HG03520 (cell line): ENCODE measurements around the gene SLC17A1.

Experiments
- ATAC-seq: cut with Tn5 transposase; IDR thresholded peaks from one replicate; pipeline ENCODE4 v1.9.1; 2021; ENCODE audit warnings: mild to moderate bottlenecking, moderate library complexity; ENCODE audit not compliant: unreplicated experiment

Gene SLC17A1, protein sequence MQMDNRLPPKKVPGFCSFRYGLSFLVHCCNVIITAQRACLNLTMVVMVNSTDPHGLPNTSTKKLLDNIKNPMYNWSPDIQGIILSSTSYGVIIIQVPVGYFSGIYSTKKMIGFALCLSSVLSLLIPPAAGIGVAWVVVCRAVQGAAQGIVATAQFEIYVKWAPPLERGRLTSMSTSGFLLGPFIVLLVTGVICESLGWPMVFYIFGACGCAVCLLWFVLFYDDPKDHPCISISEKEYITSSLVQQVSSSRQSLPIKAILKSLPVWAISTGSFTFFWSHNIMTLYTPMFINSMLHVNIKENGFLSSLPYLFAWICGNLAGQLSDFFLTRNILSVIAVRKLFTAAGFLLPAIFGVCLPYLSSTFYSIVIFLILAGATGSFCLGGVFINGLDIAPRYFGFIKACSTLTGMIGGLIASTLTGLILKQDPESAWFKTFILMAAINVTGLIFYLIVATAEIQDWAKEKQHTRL

GRCh38 chr6:25831532-25832306 lies at the start of gene SLC17A1:
Gene SLC17A1, minus strand, starts transcription at chr6:25832052. Its CDS starts 1,495 bp downstream, at chr6:25830557.
- no peak for ATAC-seq

DNA sequence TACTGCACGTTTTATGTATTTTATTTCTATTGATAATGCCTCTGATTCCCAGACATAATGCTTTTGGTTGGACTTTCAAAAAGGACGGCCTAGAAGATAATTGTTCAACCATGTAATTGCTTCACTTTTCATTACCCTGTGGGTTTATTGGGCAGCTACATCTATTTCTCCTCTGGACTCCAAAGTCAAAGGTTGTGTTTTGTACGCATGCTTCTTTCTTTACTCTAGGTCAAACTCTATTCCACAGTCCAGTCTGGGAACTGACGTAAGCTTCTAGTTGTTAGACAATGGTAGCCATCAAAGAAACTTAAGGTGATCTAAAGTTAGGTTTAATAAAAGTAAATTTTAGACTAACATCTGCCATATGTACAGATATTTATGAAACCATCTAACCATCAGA lies 48.7 kb upstream of the SLC17A1 start:
- ATAC-seq = no peak

DNA sequence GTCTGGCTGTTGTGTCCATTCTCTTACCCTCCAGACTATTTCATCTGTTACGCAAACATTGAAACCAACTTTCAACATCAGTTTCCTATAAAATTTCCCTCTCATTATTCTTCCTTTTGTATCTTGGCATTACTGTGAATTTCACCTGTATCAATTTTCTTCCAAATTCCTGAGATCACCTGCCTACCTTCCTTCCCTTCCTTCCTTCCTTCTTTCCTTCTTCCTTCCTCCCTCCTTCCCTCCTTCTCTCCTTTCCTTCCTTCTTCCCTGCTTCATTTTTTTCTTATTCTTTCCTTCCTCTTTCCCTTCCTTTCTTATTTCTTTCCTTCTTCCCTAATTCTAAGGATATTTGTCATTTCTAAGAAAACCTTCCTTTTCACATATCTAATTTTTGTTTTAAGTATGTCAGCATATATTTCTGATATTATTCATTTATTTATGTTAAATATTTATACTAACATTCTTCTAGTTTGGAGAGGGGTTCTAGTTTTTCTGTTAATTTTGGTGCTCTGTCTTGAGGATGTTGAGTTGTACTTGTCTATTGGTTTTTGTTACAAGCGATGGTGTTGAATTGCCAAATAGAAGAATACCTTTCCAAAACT lies 47.0 kb upstream of the SLC17A1 start:
- no peak for ATAC-seq

DNA sequence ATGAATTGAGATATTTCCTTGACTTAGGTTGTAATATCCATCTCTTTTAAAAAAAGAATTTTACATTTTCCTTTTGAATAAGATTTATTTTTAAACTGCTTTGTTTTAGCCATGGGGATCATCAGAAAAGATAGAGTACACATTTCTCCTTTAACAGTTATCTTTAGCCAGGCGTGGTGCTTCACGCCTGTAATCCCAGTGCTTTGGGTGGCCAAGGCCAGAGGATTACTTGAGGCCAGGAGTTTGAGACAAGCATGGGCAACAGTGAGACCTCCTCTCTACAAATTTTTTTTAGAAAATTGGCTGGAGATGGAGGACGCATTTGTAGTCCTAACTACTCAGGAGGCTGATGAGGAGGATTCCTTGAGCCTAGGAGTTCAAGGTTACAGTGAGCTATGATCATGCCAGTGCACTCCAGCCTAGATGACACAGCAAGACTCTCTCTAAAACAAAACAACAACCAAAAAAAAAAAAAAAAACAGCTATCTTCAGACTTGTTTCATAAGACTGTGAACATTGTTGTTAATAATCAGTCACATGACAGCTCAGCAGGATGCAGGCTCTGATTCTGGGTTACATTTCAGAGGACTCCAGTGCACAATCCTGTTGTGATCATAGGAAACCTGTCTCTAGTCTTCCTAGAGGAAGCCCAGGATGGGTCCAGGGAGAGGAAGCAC lies 44.2 kb upstream of the SLC17A1 start:
- no peak for ATAC-seq

DNA sequence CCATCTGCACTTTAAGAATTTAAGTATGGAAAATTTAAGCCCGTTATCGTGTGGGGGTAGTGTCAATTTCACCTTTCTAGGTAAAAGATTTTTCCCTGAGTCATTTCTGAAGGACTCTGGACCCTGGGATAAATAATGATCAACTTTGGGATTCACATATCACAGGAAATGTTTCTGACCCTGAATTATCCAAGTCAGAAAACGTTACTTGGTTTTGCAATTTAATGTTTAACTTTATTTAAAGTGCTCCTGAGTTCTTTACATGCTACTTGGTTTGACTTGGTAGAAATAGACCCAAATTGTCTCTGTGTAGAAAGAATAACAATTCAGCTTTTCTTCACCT lies 43.7 kb upstream of the SLC17A1 start:
- no peak for ATAC-seq

DNA sequence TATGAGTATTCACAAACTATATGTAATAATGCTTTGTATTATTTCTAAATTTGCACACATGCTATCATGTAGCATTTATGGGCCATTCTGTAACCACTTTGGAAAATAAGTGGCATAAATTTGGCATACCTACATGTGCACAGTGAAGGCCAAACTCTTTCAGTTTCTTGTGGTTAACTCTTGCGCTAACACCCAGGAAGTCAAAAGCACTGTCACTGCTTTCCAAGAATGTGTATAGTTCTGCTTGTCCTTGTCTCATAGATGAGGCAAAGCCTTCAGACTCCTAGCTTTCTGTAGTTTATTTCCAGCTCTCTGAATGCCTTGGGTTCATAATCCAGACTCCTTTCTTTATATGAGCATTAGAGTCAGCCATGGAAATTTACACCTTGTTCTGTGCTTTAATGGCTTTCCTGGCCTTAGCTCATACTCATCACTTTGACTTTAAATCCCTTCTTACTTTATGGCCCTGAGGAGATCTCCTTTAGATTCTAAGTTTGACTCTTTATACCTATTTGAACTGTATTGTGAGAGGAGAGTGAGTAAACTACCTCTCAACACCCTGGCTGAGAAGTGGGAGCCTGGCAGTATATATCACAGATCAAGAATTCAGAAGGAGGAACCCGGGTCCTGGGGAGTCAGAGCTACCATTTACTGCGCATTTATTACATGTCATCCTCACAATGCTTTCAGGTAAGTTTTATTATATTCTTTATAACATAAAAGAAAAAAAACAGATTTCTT lies 43.1 kb upstream of the SLC17A1 start:
- no peak for ATAC-seq

GRCh38 chr6:25874118-25874517 lies 42.3 kb upstream of the SLC17A1 start, which contains the start of gene SLC17A3:
Gene SLC17A3, minus strand, starts transcription at chr6:25874243. Its CDS starts 5,856 bp downstream, at chr6:25868387.
- no peak for ATAC-seq

GRCh38 chr6:25872814-25873213 lies 41.0 kb upstream of the SLC17A1 start:
- ATAC-seq = no peak

- no peak for ATAC-seq
Measured at GRCh38 chr6:25869840-25870239, 38.0 kb upstream of the SLC17A1 start.

- ATAC-seq = no peak
Measured at GRCh38 chr6:25868436-25869183, 36.8 kb upstream of the SLC17A1 start.

- no peak for ATAC-seq
Measured at GRCh38 chr6:25866011-25866410, 34.2 kb upstream of the SLC17A1 start.

- ATAC-seq = no peak
Measured at GRCh38 chr6:25863360-25863759, 31.5 kb upstream of the SLC17A1 start.

DNA sequence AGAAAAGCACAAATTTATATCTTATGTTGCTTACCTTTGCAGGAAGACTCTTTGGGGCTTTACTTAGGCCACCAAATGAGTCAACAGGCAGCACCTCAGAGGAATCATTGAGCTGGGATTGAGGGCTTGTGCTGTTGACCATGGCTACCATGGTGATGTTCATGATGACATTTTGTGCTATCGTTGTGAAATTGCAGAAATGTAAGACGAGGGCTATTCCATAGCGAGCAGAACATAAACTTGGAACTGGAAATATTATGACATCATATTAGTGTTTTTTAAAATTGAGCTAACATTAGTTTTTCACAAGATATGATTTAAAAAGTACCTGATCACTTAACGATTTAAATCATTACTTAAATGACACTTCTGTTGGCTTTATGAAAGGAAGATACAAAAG lies 30.3 kb upstream of the SLC17A1 start:
- no peak for ATAC-seq

- no peak for ATAC-seq
Measured at GRCh38 chr6:25852756-25853155, 20.9 kb upstream of the SLC17A1 start.

DNA sequence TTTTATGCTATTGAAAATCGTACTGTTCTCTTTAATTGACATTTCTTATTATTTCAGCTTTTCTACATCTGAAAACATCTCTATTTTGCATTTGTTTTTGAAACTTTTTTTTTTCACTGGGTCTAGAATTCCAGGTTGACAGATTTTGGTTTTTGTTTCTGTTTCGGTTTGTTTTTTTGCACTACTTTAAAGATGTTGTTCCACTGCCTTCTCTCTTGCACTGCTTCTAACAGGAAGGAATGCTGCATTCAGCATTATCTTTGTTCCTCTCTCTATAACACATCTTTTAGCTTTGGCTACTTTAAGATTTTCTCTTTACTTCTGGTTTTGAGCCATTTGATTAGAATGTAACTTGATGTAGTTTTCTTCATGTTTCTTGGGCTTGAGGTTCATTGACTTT lies 20.1 kb upstream of the SLC17A1 start:
- ATAC-seq = no peak

- ATAC-seq = no peak
Measured at GRCh38 chr6:25844518-25844917, 12.7 kb upstream of the SLC17A1 start.

DNA sequence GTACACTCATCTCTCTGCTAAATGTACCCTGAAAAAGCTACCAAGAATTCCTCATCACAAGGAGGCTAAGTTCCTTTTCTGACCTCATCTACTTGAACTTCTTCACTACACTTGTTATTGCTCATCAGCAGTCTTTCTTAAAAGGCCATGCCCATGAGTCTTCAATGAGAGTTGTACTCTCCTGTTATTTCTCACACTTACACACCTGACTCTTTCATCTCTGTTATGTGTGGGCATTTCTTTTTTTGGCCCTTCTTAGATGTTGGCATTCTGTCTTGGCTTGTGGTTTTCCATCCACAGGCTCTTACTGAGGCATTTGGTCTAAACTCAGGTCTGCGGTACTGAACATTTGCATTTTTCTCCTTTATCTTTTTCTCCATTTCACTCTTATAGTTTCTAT lies 10.7 kb upstream of the SLC17A1 start:
- ATAC-seq = no peak

DNA sequence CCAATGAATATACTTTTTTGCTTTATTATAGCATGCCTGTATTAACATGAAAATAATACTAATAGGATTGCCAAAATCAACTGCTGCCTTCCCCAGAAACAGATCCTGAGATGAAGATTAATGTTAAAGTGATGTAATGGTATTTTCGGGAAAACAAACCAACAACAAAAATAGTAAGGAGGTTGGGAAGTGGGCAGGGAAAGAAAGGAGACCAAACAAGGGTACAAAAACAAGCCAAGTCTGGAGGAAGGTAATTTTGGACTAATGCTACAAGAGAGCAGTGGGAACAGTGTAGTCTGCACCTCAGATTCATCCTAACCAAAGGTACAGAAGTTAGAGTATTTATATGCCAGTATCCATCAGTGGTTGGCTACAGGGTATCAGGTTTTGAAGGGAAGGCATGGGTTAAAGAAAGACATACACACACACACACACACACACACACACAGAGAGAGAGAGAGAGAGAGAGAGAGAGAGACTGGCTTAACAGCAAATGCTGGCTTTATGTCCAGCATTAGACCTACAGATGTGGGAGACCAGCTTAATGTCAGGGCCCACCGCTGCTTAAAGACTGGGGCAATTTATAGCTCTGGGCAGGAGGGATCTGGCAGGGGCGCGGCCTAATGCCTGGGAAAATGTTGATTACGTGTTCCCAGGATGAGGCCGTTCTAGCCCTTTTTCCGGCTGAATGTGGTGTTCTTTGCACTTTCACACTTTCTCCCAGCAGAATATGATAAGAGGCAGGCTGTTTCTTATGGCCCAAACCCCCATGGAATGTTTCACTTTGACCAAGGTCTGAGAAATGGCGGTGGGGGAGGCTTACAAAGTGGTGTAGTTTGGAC lies 3.8 kb upstream of the SLC17A1 start:
- no peak for ATAC-seq

- ATAC-seq = no peak
Measured at GRCh38 chr6:25834950-25835349, 3.1 kb upstream of the SLC17A1 start.
